HepG2 (cell line): ENCODE measurements around the gene IFI27L2. TPM values are rescaled to one million over a fixed set of nuclear protein-coding genes. Genes with fewer than 3 reads are reported as not detected.

Experiments used
- ATAD3A ChIP-seq: sonication (generic); formaldehyde crosslinking; IDR thresholded peaks from 2 replicates; pipeline ENCODE4 v1.4.0; 2020; ENCODE audit warnings: missing genetic modification reagents
- CEBPB ChIP-seq: IDR thresholded peaks from 2 replicates; pipeline ENCODE4 v1.6.1; 2011; ENCODE audit warnings: low read depth, low read length, improper control_type of control experiment, borderline replicate concordance
- CEBPG ChIP-seq: IDR thresholded peaks from 2 replicates; pipeline ENCODE4 v1.6.1; 2016
- CENPBD1 ChIP-seq: sonication (generic); formaldehyde crosslinking; IDR thresholded peaks from 2 replicates; pipeline ENCODE4 v1.8.0; 2022; ENCODE audit warnings: missing genetic modification reagents, low read depth, mild to moderate bottlenecking, borderline replicate concordance
- ELF3 ChIP-seq: IDR thresholded peaks from 2 replicates; pipeline ENCODE4 v1.6.1; 2016; ENCODE audit warnings: missing genetic modification reagents, missing compliant biosample characterization
- GTF2F1 ChIP-seq: fragments of 150-350 bp; IDR thresholded peaks from 2 replicates; pipeline ENCODE4 v1.6.1; 2014; ENCODE audit warnings: low read length
- MEIS1 ChIP-seq: sonication (generic); formaldehyde crosslinking; IDR thresholded peaks from 2 replicates; pipeline ENCODE4 v1.9.0; 2021; ENCODE audit warnings: mild to moderate bottlenecking, missing genetic modification reagents, moderate library complexity, borderline replicate concordance
- NR2F1 ChIP-seq, 2 experiments: fragments of 450-650 bp in 1 of 2; formaldehyde crosslinking in 1 of 2; IDR thresholded peaks; 2 replicates each; pipeline versions ENCODE4 v1.5.0 to v1.6.1; 2016 to 2020; ENCODE audit warnings: mild to moderate bottlenecking in 1 of 2, missing compliant biosample characterization in 1 of 2, missing genetic modification reagents in 1 of 2, moderate library complexity in 1 of 2
- RARG ChIP-seq: sonication (generic); formaldehyde crosslinking; IDR thresholded peaks from 2 replicates; pipeline ENCODE4 v1.4.0; 2020; ENCODE audit warnings: low read depth, mild to moderate bottlenecking, missing genetic modification reagents
- RNF219 ChIP-seq: sonication (generic); formaldehyde crosslinking; IDR thresholded peaks from 2 replicates; pipeline ENCODE4 v1.5.0; 2020; ENCODE audit warnings: mild to moderate bottlenecking, missing genetic modification reagents
- SMARCE1 ChIP-seq: fragments of 450-650 bp; IDR thresholded peaks from 2 replicates; pipeline ENCODE4 v1.6.1; 2017; ENCODE audit warnings: borderline replicate concordance
- TFE3 ChIP-seq: IDR thresholded peaks from 2 replicates; pipeline ENCODE4 v1.6.1; 2016
- THRA ChIP-seq: sonication (generic); formaldehyde crosslinking; IDR thresholded peaks from 2 replicates; pipeline ENCODE4 v1.4.0; 2020; ENCODE audit warnings: missing genetic modification reagents, borderline replicate concordance
- UBTF ChIP-seq: sonication (generic); formaldehyde crosslinking; IDR thresholded peaks from 2 replicates; pipeline ENCODE4 v1.4.0; 2020; ENCODE audit warnings: mild to moderate bottlenecking, missing genetic modification reagents
- WIZ ChIP-seq: sonication (generic); formaldehyde crosslinking; IDR thresholded peaks from 2 replicates; pipeline ENCODE4 v1.5.1; 2020; ENCODE audit warnings: mild to moderate bottlenecking, missing genetic modification reagents
- ZBTB3 ChIP-seq: sonication (generic); formaldehyde crosslinking; IDR thresholded peaks from 2 replicates; pipeline ENCODE4 v1.4.0; 2020; ENCODE audit warnings: low read depth, mild to moderate bottlenecking, moderate library complexity, missing genetic modification reagents, borderline replicate concordance
- ZNF121 ChIP-seq: sonication (generic); formaldehyde crosslinking; IDR thresholded peaks from 2 replicates; pipeline ENCODE4 v1.5.0; 2020; ENCODE audit warnings: mild to moderate bottlenecking, missing genetic modification reagents
- ZNF263 ChIP-seq: sonication (generic); formaldehyde crosslinking; IDR thresholded peaks from 2 replicates; pipeline ENCODE4 v1.4.0; 2020; ENCODE audit warnings: missing genetic modification reagents
- ZNF281 ChIP-seq: sonication (generic); formaldehyde crosslinking; IDR thresholded peaks from 2 replicates; pipeline ENCODE4 v1.4.0; 2020; ENCODE audit warnings: missing genetic modification reagents, borderline replicate concordance
- ZNF567 ChIP-seq: sonication (generic); formaldehyde crosslinking; IDR thresholded peaks from 2 replicates; pipeline ENCODE4 v1.8.1; 2023; ENCODE audit warnings: mild to moderate bottlenecking, missing genetic modification reagents, borderline replicate concordance
- polyA plus RNA-seq, 8 experiments: library from polyadenylated mRNA; depleted of rRNA in 3 of 8; stranded (reverse) in 7 of 8; unstranded in 1 of 8; fragments of >200 nt; fragmentation: Illumina TruSeq in 4 of 8; extraction: Trizol in 4 of 8; gene quantifications; 2 replicates each; pipeline versions ENCODE4 v1.2.1 to v1.2.3, GENCODE V29; 2011 to 2016; ENCODE audit warnings: low read depth in 4 of 8, missing spikeins in 1 of 8, mixed read lengths in 1 of 8; ENCODE audit not compliant: insufficient read depth in 1 of 8
- total RNA-seq, 5 experiments: library from RNA; depleted of rRNA; stranded (reverse); fragments of >200 nt; fragmentation: Illumina TruSeq; extraction: Trizol; gene quantifications; 2 replicates each; pipeline ENCODE4 v1.2.3, GENCODE V29; 2016; ENCODE audit warnings: low read depth in 1 of 5

Gene IFI27L2
- total and polyA plus RNA-seq, 2 of the 13 experiments (the other 11 are each of a cell fraction or from before 2014, with no cell fraction given): 4.3 to 4.8 TPM

GRCh38 chr14:94144765-94145164 is 15.4 kb upstream of the IFI27L2 start (continued):
- peak; percentile 67 for TF ChIP-seq TFE3
- no peak for TF ChIP-seq WIZ (CRISPR knock-in tag)
- no peak for TF ChIP-seq ZBTB3
- no peak for TF ChIP-seq GTF2F1
- TF ChIP-seq CEBPB: 0 out of 2 replicates have a peak, but pooled peaks have one; percentile 16
- no peak for TF ChIP-seq CENPBD1 (CRISPR knock-in tag)
- no peak for TF ChIP-seq ATAD3A (CRISPR knock-in tag)
- TF ChIP-seq CEBPG (CRISPR knock-in tag): peak; percentile 87
- peak in 1 of 2 experiments; percentile 62; a peak in 2 of 4 replicates for TF ChIP-seq NR2F1 (CRISPR knock-in tag; IDR thresholded peaks at IDR 0.05)
- TF ChIP-seq ZNF263 (CRISPR knock-in tag): no peak
- no peak for TF ChIP-seq UBTF (CRISPR knock-in tag)
- TF ChIP-seq ZNF121 (CRISPR knock-in tag): no peak
- no peak for TF ChIP-seq RNF219
- no peak for TF ChIP-seq ZNF567 (CRISPR knock-in tag)
- 0 out of 2 replicates have a peak, but pooled peaks have one; percentile 46 for TF ChIP-seq ELF3 (CRISPR knock-in tag)
- no peak for TF ChIP-seq SMARCE1
- no peak for TF ChIP-seq RARG (CRISPR knock-in tag)
- no peak for TF ChIP-seq MEIS1 (CRISPR knock-in tag)
- TF ChIP-seq THRA (CRISPR knock-in tag): no peak
- TF ChIP-seq ZNF281 (CRISPR knock-in tag): no peak
